ENCODE measurements around the gene ULK4.
"Not testable (repeated sequence)": the region's sequence is repeated elsewhere in the genome, so short reads cannot be mapped to it uniquely, and the experiment has no call there.

GRCh38 chr3:41860489-41860888 is 101.4 kb downstream of the ULK4 start:
- not testable (repeated sequence) for TF ChIP-seq CTCF, POLR2A, EP300 (IDR thresholded peaks at IDR 0.05)

All from tibial nerve (tissue), 4 donors.